Panc1 (cell line): ENCODE data around the gene MRPL48. TPM values are rescaled to one million over a fixed set of nuclear protein-coding genes. Genes with fewer than 3 reads are reported as not detected.
A peak's percentile ranks its signal among the peaks of the same experiment; 100 is the strongest.

Experiments used
- ATAC-seq: fragments of 200-7000 bp; cut with Tn5 transposase; 2 replicates; pipeline ENCODE4 v1.9.1; 2020; ENCODE audit warnings: mild to moderate bottlenecking, moderate library complexity
- BruUV-seq: library from RNA; stranded (reverse); fragments of 400-500 nt; replicated peaks from 2 replicates; lab custom pipeline; 2021; lab: Mats Ljungman, UMichigan
- CTCF ChIA-PET: fragments of 300-600 bp; sonication (Branson Sonifier 250); formaldehyde crosslinking; loops from one replicate; lab custom pipeline; 2022; ENCODE audit warnings: antibody characterized with exemption; lab: Charles Lee
- POLR2A ChIA-PET: fragments of 300-600 bp; sonication (Branson Sonifier 250); formaldehyde crosslinking; loops from one replicate; lab custom pipeline; 2022; ENCODE audit warnings: antibody characterized with exemption; lab: Charles Lee
- DNase-seq: peaks from one replicate; pipeline ENCODE4 v3.0.0-alpha.2; 2010; ENCODE audit warnings: low read depth, low spot score
- H3K27ac ChIP-seq: 2 replicates; pipeline ENCODE4 v1.5.1; 2011; ENCODE audit warnings: mild to moderate bottlenecking, low read length, inconsistent platforms
- H3K27me3 ChIP-seq: fragments of 200-500 bp; sonication (Bioruptor generic); 2 replicates; pipeline ENCODE4 v1.6.0; 2014; ENCODE audit warnings: low read length, inconsistent platforms; ENCODE audit not compliant: control insufficient read depth, insufficient read depth
- H3K36me3 ChIP-seq: fragments of 200-500 bp; sonication (Bioruptor generic); 2 replicates; pipeline ENCODE4 v1.5.1; 2014; ENCODE audit warnings: inconsistent platforms, mild to moderate bottlenecking, low read length, moderate library complexity; ENCODE audit not compliant: control insufficient read depth, insufficient read depth
- H3K4me1 ChIP-seq: 2 replicates; pipeline ENCODE4 v1.5.1; 2011; ENCODE audit warnings: inconsistent platforms, mild to moderate bottlenecking, low read length, moderate library complexity; ENCODE audit not compliant: control insufficient read depth, insufficient read depth
- H3K4me3 ChIP-seq, 2 experiments: 2 replicates each; pipeline ENCODE4 v1.5.1; 2011 to 2012; ENCODE audit warnings: low read depth in 2 of 2, low read length in 2 of 2, mild to moderate bottlenecking in 2 of 2, inconsistent platforms in 1 of 2, moderate library complexity in 1 of 2
- H3K9me3 ChIP-seq: fragments of 200-500 bp; sonication (Bioruptor generic); 2 replicates; pipeline ENCODE4 v1.5.1; 2014; ENCODE audit warnings: low read depth, mild to moderate bottlenecking, inconsistent platforms, low read length, moderate library complexity; ENCODE audit not compliant: control insufficient read depth, insufficient read depth
- POLR2AphosphoS5 ChIP-seq: IDR thresholded peaks from 2 replicates; pipeline ENCODE4 v1.6.1; 2012; ENCODE audit warnings: mild to moderate bottlenecking, low read depth, low read length, moderate library complexity
- REST ChIP-seq, 2 experiments: IDR thresholded peaks; 2 replicates each; pipeline ENCODE4 v1.6.1; 2011 to 2012; ENCODE audit warnings: low read depth in 2 of 2, control low read depth in 1 of 2, low read length in 1 of 2, mild to moderate bottlenecking in 1 of 2, moderate library complexity in 1 of 2; ENCODE audit not compliant: insufficient read depth in 1 of 2
- SIN3A ChIP-seq: IDR thresholded peaks from 2 replicates; pipeline ENCODE4 v1.6.1; 2012; ENCODE audit warnings: low read depth, mild to moderate bottlenecking, low read length, moderate library complexity, borderline replicate concordance; ENCODE audit not compliant: insufficient read depth
- TCF7L2 ChIP-seq: IDR thresholded peaks from 2 replicates; pipeline ENCODE4 v1.6.1; 2011; ENCODE audit warnings: mild to moderate bottlenecking, low read depth, low read length, inconsistent platforms
- in situ Hi-C: cut with HindIII; loops from 2 replicates; pipeline ENCODE4 v1.10.0; 2016; ENCODE audit warnings: low sequenced_read_pairs, low pct_unique_long_range_greater_than_20kb
- intact Hi-C: fragments of 100-400 bp; cut with micrococcal nuclease; formaldehyde crosslinking; loops from one replicate; pipeline ENCODE4 v1.10.0; 2022; ENCODE audit not compliant: unreplicated experiment
- total RNA-seq: library from RNA; stranded (reverse); gene quantifications from one replicate; pipeline ENCODE4 v1.2.1, GENCODE V29; 2021; ENCODE audit not compliant: unreplicated experiment
- TF ChIP-seq, protein P1 (sequence below): fragments of 450-650 bp; IDR thresholded peaks from 2 replicates; pipeline ENCODE4 v1.5.1; 2017; ENCODE audit warnings: mild to moderate bottlenecking

Gene MRPL48
- total RNA-seq, 1 experiment from 2014 or later: 42.0 TPM

DNA sequence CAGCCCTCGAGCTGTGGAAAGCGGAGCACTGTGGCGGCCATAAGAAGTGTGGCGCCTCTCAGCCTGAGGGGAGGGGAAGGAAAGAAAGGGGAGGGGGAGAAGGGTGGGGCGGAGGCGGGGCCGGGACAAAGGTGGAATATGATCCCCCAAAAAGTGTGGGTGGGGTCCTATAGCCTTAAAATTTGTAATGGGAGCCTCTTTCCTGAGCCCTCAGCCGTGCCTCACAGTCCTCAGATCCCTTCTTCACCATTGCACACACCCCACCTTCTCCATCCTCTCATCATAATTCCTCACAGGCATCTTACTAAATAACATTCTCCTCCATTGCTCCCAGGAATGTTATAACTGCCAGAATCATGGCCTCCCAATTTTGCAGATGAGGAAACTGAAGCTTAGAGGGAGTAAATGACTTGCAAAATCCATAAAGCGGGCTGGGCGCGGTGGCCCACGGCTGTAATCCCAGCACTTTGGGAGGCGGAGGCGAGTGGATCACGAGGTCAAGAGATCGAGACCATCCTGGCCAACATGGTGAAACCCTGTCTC, 26.2 kb upstream of the MRPL48 start:
- Histone ChIP-seq H3K27ac (peak overlapping the region; percentile 89), H3K36me3 (no peaks in the 10 kb centered on the region), H3K27me3 (peaks cover 4% of the 10 kb centered on the region; the same call in 1 of the 2 replicates), H3K9me3 (no peaks in the 10 kb centered on the region), H3K4me3 (peak overlapping the region; percentile 58), H3K4me1 (peaks cover 19% of the 10 kb centered on the region; the same call in 1 of the 2 replicates)
- BruUV-seq: no TSS peak
- in situ Hi-C loops: no loop called here
- peak; percentile 82; the same call in 1 of the 2 replicates for TF ChIP-seq POLR2AphosphoS5
- TF ChIP-seq, protein P1, sequence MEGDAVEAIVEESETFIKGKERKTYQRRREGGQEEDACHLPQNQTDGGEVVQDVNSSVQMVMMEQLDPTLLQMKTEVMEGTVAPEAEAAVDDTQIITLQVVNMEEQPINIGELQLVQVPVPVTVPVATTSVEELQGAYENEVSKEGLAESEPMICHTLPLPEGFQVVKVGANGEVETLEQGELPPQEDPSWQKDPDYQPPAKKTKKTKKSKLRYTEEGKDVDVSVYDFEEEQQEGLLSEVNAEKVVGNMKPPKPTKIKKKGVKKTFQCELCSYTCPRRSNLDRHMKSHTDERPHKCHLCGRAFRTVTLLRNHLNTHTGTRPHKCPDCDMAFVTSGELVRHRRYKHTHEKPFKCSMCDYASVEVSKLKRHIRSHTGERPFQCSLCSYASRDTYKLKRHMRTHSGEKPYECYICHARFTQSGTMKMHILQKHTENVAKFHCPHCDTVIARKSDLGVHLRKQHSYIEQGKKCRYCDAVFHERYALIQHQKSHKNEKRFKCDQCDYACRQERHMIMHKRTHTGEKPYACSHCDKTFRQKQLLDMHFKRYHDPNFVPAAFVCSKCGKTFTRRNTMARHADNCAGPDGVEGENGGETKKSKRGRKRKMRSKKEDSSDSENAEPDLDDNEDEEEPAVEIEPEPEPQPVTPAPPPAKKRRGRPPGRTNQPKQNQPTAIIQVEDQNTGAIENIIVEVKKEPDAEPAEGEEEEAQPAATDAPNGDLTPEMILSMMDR: no peak
- no peak for TF ChIP-seq REST (IDR thresholded peaks at IDR 0.05; ENCODE audit: insufficient read depth in 1 of 2, low read depth in 2 of 2, low read length in 1 of 2)
- POLR2A ChIA-PET: interaction anchor here (0.5 to 1.7 kb wide), 2 partner anchors 18 to 30 kb away, joined by 5 to 9 read pairs; no protein-coding TSS in a partner anchor
- ATAC-seq (peak; percentile 3), DNase-seq (no peak)
- intact Hi-C loops: loop anchor here (10.0 kb wide), 1 partner anchor 173 kb away; no protein-coding TSS in a partner anchor
- CTCF ChIA-PET: interaction anchor here (0.5 to 0.6 kb wide), 2 partner anchors 38 to 406 kb away, joined by 3 to 5 read pairs; no protein-coding TSS in a partner anchor

DNA sequence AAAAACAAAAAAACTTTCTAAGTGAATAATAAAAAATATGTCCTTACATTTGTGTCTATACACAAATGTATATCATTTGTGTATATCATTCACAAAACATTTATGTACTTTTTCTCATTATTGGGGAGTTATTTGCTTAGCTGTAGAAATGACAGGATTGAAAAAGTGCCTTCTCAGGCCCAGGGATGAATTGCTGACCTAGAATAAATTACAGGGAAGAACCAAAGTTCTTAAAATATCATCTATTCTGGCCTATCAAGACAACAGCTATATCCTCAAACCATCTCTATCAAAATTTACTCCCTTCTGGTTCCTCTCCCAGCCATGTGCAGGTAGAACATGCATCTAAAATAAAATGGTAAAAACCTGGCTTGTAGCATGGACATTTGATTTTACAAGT, 24.9 kb upstream of the MRPL48 start:
- CTCF ChIA-PET: interaction anchor here (0.7 kb wide), 1 partner anchor 239 kb away, joined by 8 read pairs; no protein-coding TSS in a partner anchor
- H3K9me3 ChIP-seq: no peaks in the 10 kb centered on the region
- peaks cover 8% of the 10 kb centered on the region; the same call in 1 of the 2 replicates for H3K27me3 ChIP-seq
- H3K27ac ChIP-seq: no peak overlapping the region
- in situ Hi-C loops (no loop called here), intact Hi-C loops (loop anchor here (10.0 kb wide), 1 partner anchor 172 kb away; no protein-coding TSS in a partner anchor)
- TF ChIP-seq SIN3A (no peak), TCF7L2 (no peak), REST (IDR thresholded peaks at IDR 0.05; ENCODE audit: insufficient read depth in 1 of 2, low read depth in 2 of 2, low read length in 1 of 2) (no peak), POLR2AphosphoS5 (no peak)
- TF ChIP-seq, protein P1: no peak
- H3K36me3 ChIP-seq: no peaks in the 10 kb centered on the region
- POLR2A ChIA-PET: interaction anchor here (0.8 kb wide), 1 partner anchor 20 kb away, joined by 3 read pairs; no protein-coding TSS in a partner anchor
- BruUV-seq: TSS peak; percentile 71
- H3K4me1 ChIP-seq: peaks cover 16% of the 10 kb centered on the region; the same call in 1 of the 2 replicates
- no peak overlapping the region for H3K4me3 ChIP-seq
- DNase-seq (no peak), ATAC-seq (no peak)
